Measurements from ENCODE around the gene FGD1.

Gene FGD1

DNA sequence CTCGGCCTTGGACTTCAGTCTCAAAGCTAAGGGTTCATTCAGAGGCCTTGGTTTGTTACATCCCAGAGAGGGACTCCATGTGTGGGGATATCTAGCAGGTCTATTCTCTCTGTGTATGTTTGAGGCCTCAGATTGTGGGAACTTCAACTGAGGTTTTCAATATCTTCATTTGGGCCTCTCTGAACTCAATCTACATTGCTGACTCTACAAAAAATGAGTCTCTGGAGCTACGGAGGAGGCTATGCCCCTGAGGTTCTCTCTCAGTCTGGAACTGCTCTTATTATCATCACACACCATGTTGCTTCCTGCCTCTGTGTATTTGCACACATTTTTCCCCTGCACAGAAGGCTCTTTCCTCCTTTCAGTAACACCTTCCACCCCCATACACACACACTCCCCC, 60.9 kb downstream of the FGD1 start:
- no peak overlapping the region for H4K8ac ChIP-seq (ENCODE audit: low read depth, low read length)
- no CpG with 5 or more reads among the region's 2 CpGs for WGBS (ENCODE audit: extremely low coverage, insufficient coverage, insufficient read length)
- no peak for DNase-seq

DNA sequence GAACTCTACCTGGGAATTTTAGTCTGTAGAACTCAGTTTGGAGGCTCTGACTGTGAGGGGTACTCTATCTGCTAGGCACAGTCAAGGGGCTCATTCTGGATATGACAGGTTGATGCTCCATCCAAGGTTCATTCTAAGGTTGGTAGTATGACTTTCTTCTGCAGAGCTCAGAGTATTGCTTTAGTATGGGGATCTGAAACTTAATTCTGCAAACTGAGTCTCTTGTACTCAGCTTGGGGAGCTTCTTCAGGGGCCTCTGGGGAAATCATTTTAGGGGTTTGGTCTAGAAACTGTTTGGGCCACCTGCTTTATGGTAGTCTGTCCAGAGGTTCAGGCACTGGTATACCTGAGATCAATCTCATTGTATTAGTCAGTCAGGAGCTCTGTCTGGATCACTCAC, 65.5 kb downstream of the FGD1 start:
- Histone ChIP-seq H3K27me3 (ENCODE audit: insufficient read depth, low read length) (no peaks in the 10 kb centered on the region), H3K9ac (ENCODE audit: low read length) (no peak overlapping the region), H3K4me1 (ENCODE audit: control insufficient read depth in 1 of 2, insufficient read depth in 2 of 2, low read length in 2 of 2) (no peaks in the 10 kb centered on the region), H3K79me1 (ENCODE audit: low read length) (no peaks in the 10 kb centered on the region), H4K12ac (ENCODE audit: low read depth, low read length) (no peak overlapping the region), H3K9me3 (ENCODE audit: insufficient read depth, low read depth, low read length) (no peaks in the 10 kb centered on the region), H3K79me2 (ENCODE audit: control insufficient read depth, insufficient read depth, low read length, poor library complexity) (no peaks in the 10 kb centered on the region), H3K23ac (ENCODE audit: low read length) (no peak overlapping the region), H3K4ac (ENCODE audit: low read depth, low read length) (no peak overlapping the region), H3K4me3 (ENCODE audit: low read depth, low read length) (no peak overlapping the region), H4K8ac (ENCODE audit: low read depth, low read length) (no peak overlapping the region), H2BK5ac (ENCODE audit: low read depth, low read length, poor library complexity) (no peak overlapping the region), H3K18ac (ENCODE audit: low read length) (no peak overlapping the region), H4K91ac (ENCODE audit: low read depth, low read length) (no peak overlapping the region), H2BK120ac (ENCODE audit: insufficient read depth, low read length, poor library complexity) (no peak overlapping the region), H3K36me3 (ENCODE audit: control insufficient read depth in 1 of 2, insufficient read depth in 2 of 2, low read length in 2 of 2) (no peaks in the 10 kb centered on the region), H3K27ac (ENCODE audit: low read depth, low read length) (no peak overlapping the region), H3K14ac (ENCODE audit: low read length) (no peak overlapping the region), H2AK5ac (ENCODE audit: low read length) (no peak overlapping the region), H2BK12ac (ENCODE audit: low read length) (no peak overlapping the region), H2AFZ (ENCODE audit: insufficient read depth, low read length, poor library complexity) (no peak overlapping the region), H3K4me2 (ENCODE audit: low read length) (no peak overlapping the region)
- no peak for DNase-seq

More for the DNA sequence above, 60.9 kb downstream of the FGD1 start:
- Histone ChIP-seq H3K4ac (ENCODE audit: low read depth, low read length) (no peak overlapping the region), H4K12ac (ENCODE audit: low read depth, low read length) (no peak overlapping the region), H4K91ac (ENCODE audit: low read depth, low read length) (no peak overlapping the region), H2BK12ac (ENCODE audit: low read length) (no peak overlapping the region), H3K4me1 (ENCODE audit: control insufficient read depth in 1 of 2, insufficient read depth in 2 of 2, low read length in 2 of 2) (no peaks in the 10 kb centered on the region), H3K4me3 (ENCODE audit: low read depth, low read length) (no peak overlapping the region), H2BK5ac (ENCODE audit: low read depth, low read length, poor library complexity) (no peak overlapping the region), H2BK120ac (ENCODE audit: insufficient read depth, low read length, poor library complexity) (no peak overlapping the region), H3K79me2 (ENCODE audit: control insufficient read depth, insufficient read depth, low read length, poor library complexity) (no peaks in the 10 kb centered on the region), H3K79me1 (ENCODE audit: low read length) (no peaks in the 10 kb centered on the region), H2AK5ac (ENCODE audit: low read length) (no peak overlapping the region), H3K27ac (ENCODE audit: low read depth, low read length) (no peak overlapping the region), H3K27me3 (ENCODE audit: insufficient read depth, low read length) (no peaks in the 10 kb centered on the region), H3K9ac (ENCODE audit: low read length) (no peak overlapping the region), H3K14ac (ENCODE audit: low read length) (no peak overlapping the region), H2AFZ (ENCODE audit: insufficient read depth, low read length, poor library complexity) (no peak overlapping the region), H3K4me2 (ENCODE audit: low read length) (no peak overlapping the region), H3K36me3 (ENCODE audit: control insufficient read depth in 1 of 2, insufficient read depth in 2 of 2, low read length in 2 of 2) (no peaks in the 10 kb centered on the region), H3K18ac (ENCODE audit: low read length) (no peak overlapping the region), H3K9me3 (ENCODE audit: insufficient read depth, low read depth, low read length) (no peaks in the 10 kb centered on the region), H3K23ac (ENCODE audit: low read length) (no peak overlapping the region)

DNA sequence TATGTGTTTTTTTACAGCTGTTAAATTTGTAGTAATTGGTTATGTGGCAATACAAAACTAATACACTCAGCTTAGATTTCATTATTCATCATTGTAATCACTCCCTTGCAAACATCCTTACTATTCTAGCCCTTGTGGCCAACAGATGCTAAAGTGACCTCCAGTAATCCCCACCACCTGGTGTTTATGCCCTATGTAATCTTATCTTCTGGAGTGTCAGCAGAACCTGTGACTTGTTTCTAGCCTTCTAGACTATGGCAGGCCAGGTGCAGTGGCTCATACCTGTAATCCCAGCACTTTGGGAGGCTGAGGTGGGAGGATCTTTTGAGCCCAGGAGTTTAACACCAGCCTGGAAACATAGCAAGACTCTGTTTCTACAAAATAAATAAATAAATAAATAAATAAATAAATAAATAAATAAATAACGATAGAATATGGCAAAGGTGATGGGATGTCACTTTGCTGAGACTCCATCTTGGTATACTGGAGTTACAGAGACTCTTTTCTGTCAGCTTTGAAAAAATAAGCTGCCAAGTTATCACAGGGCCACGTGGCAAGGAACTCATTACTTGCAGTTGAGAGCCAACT, 68.1 kb downstream of the FGD1 start:
- Histone ChIP-seq H3K4me2 (ENCODE audit: low read length) (no peak overlapping the region), H3K9me3 (ENCODE audit: insufficient read depth, low read depth, low read length) (no peaks in the 10 kb centered on the region), H4K12ac (ENCODE audit: low read depth, low read length) (no peak overlapping the region), H4K91ac (ENCODE audit: low read depth, low read length) (no peak overlapping the region), H3K27ac (ENCODE audit: low read depth, low read length) (no peak overlapping the region), H3K18ac (ENCODE audit: low read length) (no peak overlapping the region), H2AK5ac (ENCODE audit: low read length) (no peak overlapping the region), H3K4me1 (ENCODE audit: control insufficient read depth in 1 of 2, insufficient read depth in 2 of 2, low read length in 2 of 2) (peaks cover 0 to 2% of the 10 kb centered on the region in 2 experiments), H3K4me3 (ENCODE audit: low read depth, low read length) (no peak overlapping the region), H4K8ac (ENCODE audit: low read depth, low read length) (no peak overlapping the region), H3K23ac (ENCODE audit: low read length) (no peak overlapping the region), H3K9ac (ENCODE audit: low read length) (no peak overlapping the region), H2BK12ac (ENCODE audit: low read length) (no peak overlapping the region), H2AFZ (ENCODE audit: insufficient read depth, low read length, poor library complexity) (no peak overlapping the region), H3K14ac (ENCODE audit: low read length) (no peak overlapping the region), H2BK120ac (ENCODE audit: insufficient read depth, low read length, poor library complexity) (no peak overlapping the region), H2BK5ac (ENCODE audit: low read depth, low read length, poor library complexity) (no peak overlapping the region), H3K27me3 (ENCODE audit: insufficient read depth, low read length) (no peaks in the 10 kb centered on the region), H3K36me3 (ENCODE audit: control insufficient read depth in 1 of 2, insufficient read depth in 2 of 2, low read length in 2 of 2) (no peaks in the 10 kb centered on the region), H3K4ac (ENCODE audit: low read depth, low read length) (no peak overlapping the region), H3K79me1 (ENCODE audit: low read length) (no peaks in the 10 kb centered on the region), H3K79me2 (ENCODE audit: control insufficient read depth, insufficient read depth, low read length, poor library complexity) (no peaks in the 10 kb centered on the region)
- no peak for DNase-seq
- WGBS (ENCODE audit: extremely low coverage, insufficient coverage, insufficient read length): no CpG with 5 or more reads among the region's 2 CpGs

DNA sequence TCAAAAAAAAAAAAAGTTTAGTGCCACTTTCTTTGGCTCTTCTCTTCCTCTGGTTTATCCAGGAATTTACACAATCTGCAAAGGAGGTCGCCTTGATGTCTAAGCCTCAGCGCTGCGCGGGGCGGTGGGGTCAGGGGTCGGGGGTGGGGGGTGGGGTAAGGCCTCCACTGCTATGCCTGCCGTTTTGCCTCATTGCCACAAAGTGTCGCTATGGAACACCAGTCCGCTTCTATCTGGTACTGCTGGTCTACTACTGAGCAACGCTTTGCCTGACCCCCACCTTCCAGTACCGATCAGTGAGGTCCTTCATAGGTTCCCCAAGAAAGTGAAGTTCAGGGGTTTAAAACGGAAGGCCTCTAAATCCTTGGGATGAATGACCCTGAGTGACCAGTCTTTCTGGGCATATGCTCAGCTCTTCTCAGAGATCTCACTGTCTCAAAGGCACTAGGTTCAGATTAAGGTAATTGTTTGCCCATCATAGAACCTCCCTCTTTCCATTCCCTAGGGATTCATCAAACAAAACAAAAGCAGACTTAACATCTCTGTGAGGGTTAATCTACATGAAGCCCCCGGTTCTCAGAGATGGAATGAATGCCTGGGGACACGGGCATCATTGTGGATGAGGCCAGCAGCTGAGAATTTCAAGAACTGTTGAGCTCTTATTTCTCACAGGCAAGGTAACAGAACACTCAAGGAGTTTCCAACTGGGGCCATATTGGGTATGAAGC, 72.7 kb downstream of the FGD1 start:
- Histone ChIP-seq H2BK120ac (ENCODE audit: insufficient read depth, low read length, poor library complexity) (no peak overlapping the region), H3K4me3 (ENCODE audit: low read depth, low read length) (no peak overlapping the region), H4K8ac (ENCODE audit: low read depth, low read length) (no peak overlapping the region), H2AFZ (ENCODE audit: insufficient read depth, low read length, poor library complexity) (no peak overlapping the region), H3K18ac (ENCODE audit: low read length) (no peak overlapping the region), H3K4me1 (ENCODE audit: control insufficient read depth in 1 of 2, insufficient read depth in 2 of 2, low read length in 2 of 2) (peaks cover 0 to 2% of the 10 kb centered on the region in 2 experiments), H4K91ac (ENCODE audit: low read depth, low read length) (no peak overlapping the region), H2BK5ac (ENCODE audit: low read depth, low read length, poor library complexity) (no peak overlapping the region), H3K9me3 (ENCODE audit: insufficient read depth, low read depth, low read length) (no peaks in the 10 kb centered on the region), H3K23ac (ENCODE audit: low read length) (no peak overlapping the region), H3K14ac (ENCODE audit: low read length) (no peak overlapping the region), H3K36me3 (ENCODE audit: control insufficient read depth in 1 of 2, insufficient read depth in 2 of 2, low read length in 2 of 2) (no peaks in the 10 kb centered on the region), H2BK12ac (ENCODE audit: low read length) (no peak overlapping the region), H3K27ac (ENCODE audit: low read depth, low read length) (no peak overlapping the region), H3K27me3 (ENCODE audit: insufficient read depth, low read length) (no peaks in the 10 kb centered on the region), H3K79me2 (ENCODE audit: control insufficient read depth, insufficient read depth, low read length, poor library complexity) (no peaks in the 10 kb centered on the region), H2AK5ac (ENCODE audit: low read length) (no peak overlapping the region), H3K4ac (ENCODE audit: low read depth, low read length) (no peak overlapping the region), H3K79me1 (ENCODE audit: low read length) (no peaks in the 10 kb centered on the region), H4K12ac (ENCODE audit: low read depth, low read length) (no peak overlapping the region), H3K4me2 (ENCODE audit: low read length) (no peak overlapping the region), H3K9ac (ENCODE audit: low read length) (no peak overlapping the region)
- no CpG with 5 or more reads among the region's 14 CpGs for whole genome bisulfite sequencing (ENCODE audit: extremely low coverage, insufficient coverage, insufficient read length)
- peak in 1 of 2 donors; percentile 1 for DNase-seq
